GM12878 (cell line): ENCODE measurements around the gene CASR.

Experiments
- CEBPB ChIP-seq, 2 experiments: fragments of 150-350 bp in 1 of 2; IDR thresholded peaks; 2 replicates each; pipeline ENCODE4 v1.6.1; 2012 to 2014; ENCODE audit warnings: low read depth in 2 of 2, low read length in 2 of 2, borderline replicate concordance in 1 of 2, inconsistent platforms in 1 of 2
- CHD2 ChIP-seq: IDR thresholded peaks from 2 replicates; pipeline ENCODE4 v1.6.1; 2011; ENCODE audit warnings: low read depth, low read length, improper control_type of control experiment, borderline replicate concordance
- CTCF ChIP-seq, 3 experiments: IDR thresholded peaks in 2 of 3; conservative IDR thresholded peaks in 1 of 3; 2 replicates each; pipeline ENCODE4 v1.5.1; 2011; ENCODE audit warnings: low read depth in 3 of 3, low read length in 3 of 3, mild to moderate bottlenecking in 3 of 3, control low read depth in 2 of 3, moderate library complexity in 2 of 3, inconsistent platforms in 1 of 3, mixed read lengths in 1 of 3; ENCODE audit not compliant: control insufficient read depth in 2 of 3, insufficient read depth in 1 of 3; ENCODE audit errors: extremely low read depth in 1 of 3
- EGR1 ChIP-seq, 2 experiments: IDR thresholded peaks; 1 replicate in 1 of 2; 2 replicates in 1 of 2; pipeline ENCODE4 v1.6.1; 2011 to 2012; ENCODE audit warnings: low read depth in 2 of 2, low read length in 2 of 2, borderline replicate concordance in 1 of 2, mild to moderate bottlenecking in 1 of 2, moderate library complexity in 1 of 2
- HDAC2 ChIP-seq: fragments of 200-600 bp; sonication (generic); IDR thresholded peaks from 2 replicates; pipeline ENCODE4 v1.6.1; 2017
- NBN ChIP-seq: fragments of 450-650 bp; IDR thresholded peaks from 2 replicates; pipeline ENCODE4 v1.6.1; 2016
- SP1 ChIP-seq: IDR thresholded peaks from one replicate; pipeline ENCODE4 v1.6.1; 2011; ENCODE audit warnings: low read depth, low read length
- YY1 ChIP-seq: IDR thresholded peaks from 2 replicates; pipeline ENCODE4 v1.6.1; 2011; ENCODE audit warnings: low read depth, mild to moderate bottlenecking, low read length

GRCh38 chr3:122190525-122190924 is 7.1 kb downstream of the CASR start:
- TF ChIP-seq HDAC2 (no peak), NBN (no peak), EGR1 (IDR thresholded peaks at IDR 0.05; ENCODE audit: borderline replicate concordance in 1 of 2, low read depth in 2 of 2, low read length in 2 of 2) (no peak), CTCF (IDR thresholded peaks at IDR 0.05 in 2 of 3, conservative IDR thresholded peaks at IDR 0.05 in 1 of 3; ENCODE audit: control insufficient read depth in 2 of 3, extremely low read depth in 1 of 3, insufficient read depth in 1 of 3, low read depth in 3 of 3, low read length in 3 of 3) (no peak), CEBPB (IDR thresholded peaks at IDR 0.05; ENCODE audit: borderline replicate concordance in 1 of 2, low read depth in 2 of 2, low read length in 2 of 2) (no peak), CHD2 (no peak), YY1 (no peak), SP1 (no peak)
